Measurements from ENCODE around the gene COBL.

DNA sequence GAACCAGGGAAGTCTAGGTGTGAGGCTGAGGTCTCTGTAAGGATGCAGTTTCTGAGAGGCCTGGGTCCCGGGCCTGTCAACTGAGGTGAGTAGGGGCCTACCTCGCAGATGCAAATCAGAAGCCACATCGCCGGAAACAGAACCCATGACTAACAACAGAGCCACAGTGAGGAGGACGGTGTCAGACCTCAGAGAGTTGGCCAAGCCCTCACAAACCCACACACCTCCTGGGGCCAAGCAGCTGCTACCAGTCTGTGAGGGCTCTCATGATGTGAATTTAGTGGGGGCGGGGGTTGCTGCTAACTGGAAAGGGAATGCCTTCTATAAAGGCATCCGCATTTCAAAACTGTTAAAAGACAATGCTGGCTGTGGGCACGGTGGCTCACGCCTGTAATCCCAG is 103.0 kb downstream of the COBL start:
- TF ChIP-seq, protein P1, sequence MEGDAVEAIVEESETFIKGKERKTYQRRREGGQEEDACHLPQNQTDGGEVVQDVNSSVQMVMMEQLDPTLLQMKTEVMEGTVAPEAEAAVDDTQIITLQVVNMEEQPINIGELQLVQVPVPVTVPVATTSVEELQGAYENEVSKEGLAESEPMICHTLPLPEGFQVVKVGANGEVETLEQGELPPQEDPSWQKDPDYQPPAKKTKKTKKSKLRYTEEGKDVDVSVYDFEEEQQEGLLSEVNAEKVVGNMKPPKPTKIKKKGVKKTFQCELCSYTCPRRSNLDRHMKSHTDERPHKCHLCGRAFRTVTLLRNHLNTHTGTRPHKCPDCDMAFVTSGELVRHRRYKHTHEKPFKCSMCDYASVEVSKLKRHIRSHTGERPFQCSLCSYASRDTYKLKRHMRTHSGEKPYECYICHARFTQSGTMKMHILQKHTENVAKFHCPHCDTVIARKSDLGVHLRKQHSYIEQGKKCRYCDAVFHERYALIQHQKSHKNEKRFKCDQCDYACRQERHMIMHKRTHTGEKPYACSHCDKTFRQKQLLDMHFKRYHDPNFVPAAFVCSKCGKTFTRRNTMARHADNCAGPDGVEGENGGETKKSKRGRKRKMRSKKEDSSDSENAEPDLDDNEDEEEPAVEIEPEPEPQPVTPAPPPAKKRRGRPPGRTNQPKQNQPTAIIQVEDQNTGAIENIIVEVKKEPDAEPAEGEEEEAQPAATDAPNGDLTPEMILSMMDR (IDR thresholded peaks at IDR 0.05): no peak
- TF ChIP-seq POLR2AphosphoS5 (IDR thresholded peaks at IDR 0.05): no peak
